GM18505 (cell line): ENCODE measurements around the gene FAM222A.

ENCODE experiments used
- ATAC-seq: cut with Tn5 transposase; IDR thresholded peaks from one replicate; pipeline ENCODE4 v1.9.1; 2021; ENCODE audit not compliant: unreplicated experiment
- POLR2A ChIP-seq: IDR thresholded peaks from 4 replicates; pipeline ENCODE4 v1.6.1; 2011; ENCODE audit warnings: borderline replicate concordance; ENCODE audit not compliant: insufficient read depth, insufficient read length; ENCODE audit errors: extremely low read depth

The FAM222A gene

GRCh38 chr12:109713187-109714070, at the start of gene FAM222A:
Gene FAM222A (plus strand): TSS chr12:109713825. CDS start chr12:109744147, 30,322 bp downstream.
- TF ChIP-seq POLR2A = peak; percentile 56
- peak; percentile 86 for ATAC-seq

- no peak for TF ChIP-seq POLR2A
- no peak for ATAC-seq
Observed at GRCh38 chr12:109664402-109664801, 49.2 kb upstream of the FAM222A start.

DNA sequence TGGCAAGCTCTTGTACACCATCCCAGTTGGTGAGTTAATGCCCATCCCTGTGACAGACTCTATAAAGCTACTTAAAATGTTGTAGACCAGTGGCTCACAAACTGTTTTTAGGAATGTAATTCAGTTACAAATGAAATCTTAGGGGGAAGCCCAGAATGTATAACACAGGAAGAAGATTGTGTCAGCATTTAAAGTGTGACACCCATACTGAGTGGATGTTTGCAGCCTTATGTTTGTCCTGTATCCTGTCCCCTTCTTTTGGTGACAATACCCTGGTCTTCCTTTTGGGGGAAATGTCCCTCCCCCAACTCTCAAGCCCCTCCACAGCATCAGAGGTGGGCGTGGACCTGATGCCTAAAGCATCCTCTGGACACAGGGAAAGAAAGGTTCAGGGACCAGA, 47.6 kb upstream of the FAM222A start:
- no peak for TF ChIP-seq POLR2A
- ATAC-seq = no peak

DNA sequence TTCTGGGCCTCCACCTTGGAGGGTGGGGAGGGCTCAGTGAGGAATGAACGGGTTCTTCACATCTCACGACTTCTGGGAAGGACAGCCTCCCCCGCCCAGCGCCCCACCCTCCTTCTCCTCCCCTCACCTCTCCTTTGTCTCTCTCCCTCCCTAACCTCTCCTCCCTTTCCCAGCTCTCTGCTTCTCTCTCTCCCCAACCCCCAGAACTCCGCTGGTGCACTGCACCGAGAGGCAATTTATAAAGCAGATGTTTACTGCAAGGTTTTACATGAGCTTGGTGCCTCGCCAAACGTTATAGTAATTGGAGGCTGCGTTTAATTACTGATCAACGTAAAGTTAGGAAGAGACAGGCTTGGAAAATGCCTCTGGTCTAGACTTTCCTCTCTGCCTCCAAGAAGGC, 42.9 kb upstream of the FAM222A start:
- no peak for ATAC-seq
- no peak for TF ChIP-seq POLR2A

GRCh38 chr12:109671502-109671901, 42.1 kb upstream of the FAM222A start:
- ATAC-seq = no peak
- TF ChIP-seq POLR2A = no peak

- ATAC-seq = no peak
- TF ChIP-seq POLR2A = no peak
Observed at GRCh38 chr12:109673379-109673778, 40.2 kb upstream of the FAM222A start.

GRCh38 chr12:109673884-109674283, 39.7 kb upstream of the FAM222A start:
- TF ChIP-seq POLR2A = no peak
- no peak for ATAC-seq

- no peak for ATAC-seq
- no peak for TF ChIP-seq POLR2A
Observed at GRCh38 chr12:109675411-109675810, 38.2 kb upstream of the FAM222A start.

GRCh38 chr12:109677279-109677691, 36.3 kb upstream of the FAM222A start:
- TF ChIP-seq POLR2A = no peak
- ATAC-seq = no peak

DNA sequence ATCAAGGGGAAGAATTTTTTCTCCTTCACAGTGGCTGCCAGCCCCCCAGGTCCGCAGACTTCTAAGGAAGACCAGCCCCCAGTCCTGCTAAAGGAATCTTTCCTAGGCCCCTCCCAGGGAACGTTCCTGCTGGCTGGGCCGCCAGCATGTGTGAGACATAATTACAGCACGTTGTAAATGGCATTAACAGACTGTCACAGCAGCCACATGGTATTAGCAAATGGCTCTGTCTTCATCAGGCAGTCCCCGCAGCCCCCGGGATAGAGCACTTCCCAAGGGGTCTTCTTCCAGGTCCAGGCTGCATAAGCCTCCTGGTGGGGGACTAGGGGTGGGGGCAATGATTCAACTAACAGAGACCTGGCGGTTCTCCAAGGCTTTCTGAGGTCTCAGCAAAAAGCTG, 34.9 kb upstream of the FAM222A start:
- TF ChIP-seq POLR2A = no peak
- ATAC-seq = no peak

GRCh38 chr12:109679501-109680263, 33.9 kb upstream of the FAM222A start:
- ATAC-seq = no peak
- no peak for TF ChIP-seq POLR2A

- no peak for TF ChIP-seq POLR2A
- ATAC-seq = no peak
Observed at GRCh38 chr12:109680264-109681005, 33.2 kb upstream of the FAM222A start.
